Parathyroid adenoma (tissue), 2 donors: ENCODE results near the gene MRPL42.
"Not testable (repeated sequence)": the region's sequence is repeated elsewhere in the genome, so short reads cannot be mapped to it uniquely, and the experiment has no call there.

Experiments
- H2AFZ ChIP-seq: fragments of 300-600 bp; sonication (generic); one replicate; pipeline ENCODE4 v1.7.0; 2017; ENCODE audit warnings: antibody characterized with exemption, mild to moderate bottlenecking
- H3K27ac ChIP-seq: fragments of 300-600 bp; sonication (generic); one replicate; pipeline ENCODE4 v1.7.0; 2017
- H3K27me3 ChIP-seq: fragments of 300-600 bp; sonication (generic); one replicate; pipeline ENCODE4 v1.7.0; 2017; ENCODE audit warnings: low read length; ENCODE audit not compliant: control insufficient read depth, insufficient read depth
- H3K36me3 ChIP-seq: fragments of 300-600 bp; sonication (generic); one replicate; pipeline ENCODE4 v1.7.0; 2017; ENCODE audit warnings: low read length; ENCODE audit not compliant: control insufficient read depth, insufficient read depth
- H3K4me1 ChIP-seq: fragments of 300-600 bp; sonication (generic); one replicate; pipeline ENCODE4 v1.7.0; 2017; ENCODE audit warnings: control low read depth
- H3K4me2 ChIP-seq: fragments of 300-600 bp; sonication (generic); one replicate; pipeline ENCODE4 v1.7.0; 2017; ENCODE audit warnings: low read length
- H3K4me3 ChIP-seq: fragments of 300-600 bp; sonication (generic); one replicate; pipeline ENCODE4 v1.7.0; 2017; ENCODE audit warnings: low read depth, low read length
- H3K79me2 ChIP-seq: fragments of 300-600 bp; sonication (generic); one replicate; pipeline ENCODE4 v1.7.0; 2017; ENCODE audit warnings: control low read depth
- H3K9ac ChIP-seq: fragments of 300-600 bp; sonication (generic); one replicate; pipeline ENCODE4 v1.7.0; 2017; ENCODE audit warnings: mild to moderate bottlenecking
- H3K9me3 ChIP-seq: fragments of 300-600 bp; sonication (generic); one replicate; pipeline ENCODE4 v1.7.0; 2017; ENCODE audit warnings: low read length; ENCODE audit not compliant: control insufficient read depth
- TF ChIP-seq, protein P1 (sequence below): fragments of 300-600 bp; sonication (generic); IDR thresholded peaks from one replicate; pipeline ENCODE4 v1.7.0; 2017; ENCODE audit warnings: antibody characterized with exemption, mild to moderate bottlenecking
- donor health status: primary hyperparathyroidism.

MRPL42 gene

DNA sequence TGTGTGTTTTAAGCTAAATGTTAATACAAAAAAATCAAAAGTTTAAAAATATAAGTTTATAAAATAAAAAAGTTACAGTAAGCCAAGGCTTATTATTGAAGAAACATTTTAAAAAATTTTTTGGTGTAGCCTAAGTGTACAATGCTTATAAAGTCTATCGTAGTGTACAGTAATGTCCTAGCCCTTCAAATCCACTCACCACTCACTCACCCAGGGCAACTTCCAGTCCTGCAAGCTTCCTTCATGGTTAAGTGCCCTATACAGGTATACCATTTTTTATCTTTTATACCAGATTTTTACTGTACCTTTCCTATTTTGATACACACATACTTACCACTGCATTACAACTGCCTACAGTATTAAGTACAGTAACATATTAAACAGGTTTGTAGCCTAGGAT, 37.5 kb upstream of the MRPL42 start:
- Histone ChIP-seq H3K9ac (no peak overlapping the region), H3K9me3 (no peaks in the 10 kb centered on the region), H3K79me2 (peaks cover 49% of the 10 kb centered on the region), H3K4me3 (no peak overlapping the region), H3K27me3 (no peaks in the 10 kb centered on the region), H3K36me3 (no peaks in the 10 kb centered on the region), H2AFZ (no peak overlapping the region), H3K27ac (no peak overlapping the region), H3K4me2 (no peak overlapping the region), H3K4me1 (peaks cover 29% of the 10 kb centered on the region)
- TF ChIP-seq, protein P1, sequence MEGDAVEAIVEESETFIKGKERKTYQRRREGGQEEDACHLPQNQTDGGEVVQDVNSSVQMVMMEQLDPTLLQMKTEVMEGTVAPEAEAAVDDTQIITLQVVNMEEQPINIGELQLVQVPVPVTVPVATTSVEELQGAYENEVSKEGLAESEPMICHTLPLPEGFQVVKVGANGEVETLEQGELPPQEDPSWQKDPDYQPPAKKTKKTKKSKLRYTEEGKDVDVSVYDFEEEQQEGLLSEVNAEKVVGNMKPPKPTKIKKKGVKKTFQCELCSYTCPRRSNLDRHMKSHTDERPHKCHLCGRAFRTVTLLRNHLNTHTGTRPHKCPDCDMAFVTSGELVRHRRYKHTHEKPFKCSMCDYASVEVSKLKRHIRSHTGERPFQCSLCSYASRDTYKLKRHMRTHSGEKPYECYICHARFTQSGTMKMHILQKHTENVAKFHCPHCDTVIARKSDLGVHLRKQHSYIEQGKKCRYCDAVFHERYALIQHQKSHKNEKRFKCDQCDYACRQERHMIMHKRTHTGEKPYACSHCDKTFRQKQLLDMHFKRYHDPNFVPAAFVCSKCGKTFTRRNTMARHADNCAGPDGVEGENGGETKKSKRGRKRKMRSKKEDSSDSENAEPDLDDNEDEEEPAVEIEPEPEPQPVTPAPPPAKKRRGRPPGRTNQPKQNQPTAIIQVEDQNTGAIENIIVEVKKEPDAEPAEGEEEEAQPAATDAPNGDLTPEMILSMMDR = no peak

- Histone ChIP-seq H3K27ac (no peak overlapping the region), H2AFZ (no peak overlapping the region), H3K4me3 (no peak overlapping the region), H3K9me3 (no peaks in the 10 kb centered on the region), H3K36me3 (no peaks in the 10 kb centered on the region), H3K9ac (no peak overlapping the region), H3K4me2 (no peak overlapping the region), H3K27me3 (no peaks in the 10 kb centered on the region), H3K79me2 (peaks cover 49% of the 10 kb centered on the region), H3K4me1 (peaks cover 25% of the 10 kb centered on the region)
- TF ChIP-seq, protein P1 = no peak
Measured at GRCh38 chr12:93430280-93430679, 37.0 kb upstream of the MRPL42 start.

GRCh38 chr12:93432031-93432430, 35.3 kb upstream of the MRPL42 start:
- not testable (repeated sequence) for H3K27me3 ChIP-seq, H3K4me2 ChIP-seq, H3K27ac ChIP-seq, H3K9me3 ChIP-seq, H3K4me3 ChIP-seq, H2AFZ ChIP-seq, H3K36me3 ChIP-seq, H3K4me1 ChIP-seq, H3K9ac ChIP-seq
- peaks cover 50% of the 10 kb centered on the region for H3K79me2 ChIP-seq

- Histone ChIP-seq H2AFZ (no peak overlapping the region), H3K9me3 (no peaks in the 10 kb centered on the region), H3K4me2 (no peak overlapping the region), H3K9ac (no peak overlapping the region), H3K4me3 (no peak overlapping the region), H3K27ac (no peak overlapping the region), H3K4me1 (no peaks in the 10 kb centered on the region), H3K36me3 (no peaks in the 10 kb centered on the region), H3K27me3 (no peaks in the 10 kb centered on the region), H3K79me2 (peaks cover 67% of the 10 kb centered on the region)
- TF ChIP-seq, protein P1 = no peak
Measured at GRCh38 chr12:93434256-93434865, 33.0 kb upstream of the MRPL42 start.

- no peak overlapping the region for H3K4me2 ChIP-seq
- TF ChIP-seq, protein P1 = no peak
- H3K4me3 ChIP-seq = no peak overlapping the region
- no peak overlapping the region for H3K9ac ChIP-seq
- H3K36me3 ChIP-seq = no peaks in the 10 kb centered on the region
- no peak overlapping the region for H2AFZ ChIP-seq
- no peaks in the 10 kb centered on the region for H3K9me3 ChIP-seq
- peaks cover 55% of the 10 kb centered on the region for H3K79me2 ChIP-seq
- peaks cover 3% of the 10 kb centered on the region for H3K4me1 ChIP-seq
- H3K27ac ChIP-seq = no peak overlapping the region
- H3K27me3 ChIP-seq = no peaks in the 10 kb centered on the region
Measured at GRCh38 chr12:93438266-93439050, 28.9 kb upstream of the MRPL42 start.
